WTC11 (cell line): ENCODE data around the gene PRLR. TPM values are rescaled to one million over a fixed set of nuclear protein-coding genes. Genes with fewer than 3 reads are reported as not detected.

ENCODE experiments used
- ATAC-seq: fragments of 200-7000 bp; cut with Tn5 transposase; 2 replicates; pipeline ENCODE4 v1.10.0; 2021; ENCODE audit warnings: mild to moderate bottlenecking, moderate library complexity
- CTCF ChIA-PET: fragments of 300-600 bp; sonication (Branson Sonifier 250); formaldehyde crosslinking; loops from one replicate; lab custom pipeline; 2021; ENCODE audit warnings: antibody characterized with exemption; lab: Charles Lee
- POLR2A ChIA-PET: fragments of 350-600 bp; sonication (Branson Sonifier 250); formaldehyde crosslinking; loops from one replicate; lab custom pipeline; 2021; ENCODE audit warnings: antibody characterized with exemption; lab: Charles Lee
- DNase-seq: peaks from one replicate; pipeline ENCODE4 v3.0.0; 2021; ENCODE audit warnings: low spot score
- H3K27ac Mint-ChIP-seq: 2 replicates; pipeline ENCODE4 v1.8.0; 2021; ENCODE audit warnings: mixed read lengths
- H3K27me3 Mint-ChIP-seq: 2 replicates; pipeline ENCODE4 v1.8.0; 2021; ENCODE audit warnings: low read depth, mild to moderate bottlenecking, moderate library complexity, mixed read lengths
- H3K36me3 Mint-ChIP-seq: 2 replicates; pipeline ENCODE4 v1.8.0; 2021; ENCODE audit warnings: mixed read lengths
- H3K4me1 Mint-ChIP-seq: 2 replicates; pipeline ENCODE4 v1.8.0; 2022; ENCODE audit warnings: mixed read lengths
- H3K4me3 Mint-ChIP-seq: 2 replicates; pipeline ENCODE4 v1.8.0; 2021; ENCODE audit warnings: mild to moderate bottlenecking, moderate library complexity, mixed read lengths
- H3K9me3 Mint-ChIP-seq: 2 replicates; pipeline ENCODE4 v1.8.0; 2021; ENCODE audit warnings: mixed read lengths
- CREB1 ChIP-seq: sonication (generic); formaldehyde crosslinking; IDR thresholded peaks from 2 replicates; pipeline ENCODE4 v1.8.0; 2023; ENCODE audit warnings: mild to moderate bottlenecking, missing genetic modification reagents
- NR3C1 ChIP-seq: sonication (generic); formaldehyde crosslinking; conservative IDR thresholded peaks from 2 replicates; pipeline ENCODE4 v1.8.1; 2023; ENCODE audit warnings: low read depth, mild to moderate bottlenecking, missing genetic modification reagents
- RELA ChIP-seq: sonication (generic); formaldehyde crosslinking; IDR thresholded peaks from 2 replicates; pipeline ENCODE4 v1.8.1; 2022; ENCODE audit warnings: missing genetic modification reagents, mild to moderate bottlenecking, borderline replicate concordance
- ZNF219 ChIP-seq: sonication (generic); formaldehyde crosslinking; IDR thresholded peaks from 2 replicates; pipeline ENCODE4 v1.8.0; 2023; ENCODE audit warnings: missing genetic modification reagents, mild to moderate bottlenecking, borderline replicate concordance
- ZNF423 ChIP-seq: fragments of 250-450 bp; sonication (Bioruptor Pico); IDR thresholded peaks from 2 replicates; pipeline ENCODE4 v2.1.2; 2022; ENCODE audit warnings: mild to moderate bottlenecking, moderate library complexity
- total RNA-seq: library from RNA; stranded (reverse); gene quantifications from 3 replicates; pipeline ENCODE4 v1.2.3, GENCODE V29; 2021
- TF ChIP-seq, protein P1 (sequence below): fragments of 250-450 bp; sonication (Bioruptor Pico); IDR thresholded peaks from 2 replicates; pipeline ENCODE4 v1.9.0; 2021; ENCODE audit warnings: mild to moderate bottlenecking, borderline replicate concordance
- TF ChIP-seq, protein P2 (sequence below): sonication (generic); formaldehyde crosslinking; IDR thresholded peaks from 2 replicates; pipeline ENCODE4 v1.8.1; 2022; ENCODE audit warnings: low read depth, mild to moderate bottlenecking, moderate library complexity, missing genetic modification reagents, borderline replicate concordance
- TF ChIP-seq, protein P3 (sequence below): sonication (generic); formaldehyde crosslinking; IDR thresholded peaks from 2 replicates; pipeline ENCODE4 v1.8.0; 2022; ENCODE audit warnings: mild to moderate bottlenecking, missing genetic modification reagents
- TF ChIP-seq, protein P4 (sequence below): fragments of 250-450 bp; sonication (Bioruptor Pico); IDR thresholded peaks from 2 replicates; pipeline ENCODE4 v2.1.2; 2022; ENCODE audit warnings: mild to moderate bottlenecking, moderate library complexity
- TF ChIP-seq, protein P5 (sequence below): sonication (generic); formaldehyde crosslinking; IDR thresholded peaks from 2 replicates; pipeline ENCODE4 v1.8.0; 2023; ENCODE audit warnings: missing genetic modification reagents, mild to moderate bottlenecking, borderline replicate concordance
- TF ChIP-seq, protein P6 (sequence below): sonication (generic); formaldehyde crosslinking; IDR thresholded peaks from 2 replicates; pipeline ENCODE4 v1.8.0; 2022; ENCODE audit warnings: missing genetic modification reagents
- TF ChIP-seq, protein P7 (sequence below): sonication (generic); formaldehyde crosslinking; conservative IDR thresholded peaks from 2 replicates; pipeline ENCODE4 v1.8.1; 2023; ENCODE audit warnings: mild to moderate bottlenecking, low read depth, missing genetic modification reagents, moderate library complexity
- TF ChIP-seq, protein P8 (sequence below): sonication (generic); formaldehyde crosslinking; IDR thresholded peaks from 2 replicates; pipeline ENCODE4 v1.8.1; 2023; ENCODE audit warnings: mild to moderate bottlenecking, missing genetic modification reagents, moderate library complexity

Gene PRLR
- total RNA-seq, 1 experiment from 2014 or later, result 3.2 TPM

DNA sequence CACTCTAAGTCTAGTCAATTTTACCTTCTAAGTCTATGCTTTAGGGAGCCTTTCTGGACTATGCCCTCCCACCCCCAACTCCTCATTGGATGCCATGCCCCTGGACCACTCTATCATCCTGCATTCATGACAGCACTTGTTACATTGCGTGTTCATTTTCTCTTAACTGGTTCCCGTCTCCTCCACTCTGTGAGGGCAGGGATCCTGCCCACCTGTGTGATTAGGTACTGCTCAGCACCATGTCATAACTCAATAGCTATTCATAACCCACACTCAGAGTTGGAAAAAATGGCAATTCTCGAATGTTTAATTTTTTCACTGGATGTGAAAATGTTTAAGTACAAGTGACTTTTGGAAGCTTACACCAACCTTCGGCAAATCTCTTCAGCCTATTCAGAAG lies 88.5 kb downstream of the PRLR start (continued):
- TF ChIP-seq, protein P1, sequence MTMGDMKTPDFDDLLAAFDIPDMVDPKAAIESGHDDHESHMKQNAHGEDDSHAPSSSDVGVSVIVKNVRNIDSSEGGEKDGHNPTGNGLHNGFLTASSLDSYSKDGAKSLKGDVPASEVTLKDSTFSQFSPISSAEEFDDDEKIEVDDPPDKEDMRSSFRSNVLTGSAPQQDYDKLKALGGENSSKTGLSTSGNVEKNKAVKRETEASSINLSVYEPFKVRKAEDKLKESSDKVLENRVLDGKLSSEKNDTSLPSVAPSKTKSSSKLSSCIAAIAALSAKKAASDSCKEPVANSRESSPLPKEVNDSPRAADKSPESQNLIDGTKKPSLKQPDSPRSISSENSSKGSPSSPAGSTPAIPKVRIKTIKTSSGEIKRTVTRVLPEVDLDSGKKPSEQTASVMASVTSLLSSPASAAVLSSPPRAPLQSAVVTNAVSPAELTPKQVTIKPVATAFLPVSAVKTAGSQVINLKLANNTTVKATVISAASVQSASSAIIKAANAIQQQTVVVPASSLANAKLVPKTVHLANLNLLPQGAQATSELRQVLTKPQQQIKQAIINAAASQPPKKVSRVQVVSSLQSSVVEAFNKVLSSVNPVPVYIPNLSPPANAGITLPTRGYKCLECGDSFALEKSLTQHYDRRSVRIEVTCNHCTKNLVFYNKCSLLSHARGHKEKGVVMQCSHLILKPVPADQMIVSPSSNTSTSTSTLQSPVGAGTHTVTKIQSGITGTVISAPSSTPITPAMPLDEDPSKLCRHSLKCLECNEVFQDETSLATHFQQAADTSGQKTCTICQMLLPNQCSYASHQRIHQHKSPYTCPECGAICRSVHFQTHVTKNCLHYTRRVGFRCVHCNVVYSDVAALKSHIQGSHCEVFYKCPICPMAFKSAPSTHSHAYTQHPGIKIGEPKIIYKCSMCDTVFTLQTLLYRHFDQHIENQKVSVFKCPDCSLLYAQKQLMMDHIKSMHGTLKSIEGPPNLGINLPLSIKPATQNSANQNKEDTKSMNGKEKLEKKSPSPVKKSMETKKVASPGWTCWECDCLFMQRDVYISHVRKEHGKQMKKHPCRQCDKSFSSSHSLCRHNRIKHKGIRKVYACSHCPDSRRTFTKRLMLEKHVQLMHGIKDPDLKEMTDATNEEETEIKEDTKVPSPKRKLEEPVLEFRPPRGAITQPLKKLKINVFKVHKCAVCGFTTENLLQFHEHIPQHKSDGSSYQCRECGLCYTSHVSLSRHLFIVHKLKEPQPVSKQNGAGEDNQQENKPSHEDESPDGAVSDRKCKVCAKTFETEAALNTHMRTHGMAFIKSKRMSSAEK, result no peak

DNA sequence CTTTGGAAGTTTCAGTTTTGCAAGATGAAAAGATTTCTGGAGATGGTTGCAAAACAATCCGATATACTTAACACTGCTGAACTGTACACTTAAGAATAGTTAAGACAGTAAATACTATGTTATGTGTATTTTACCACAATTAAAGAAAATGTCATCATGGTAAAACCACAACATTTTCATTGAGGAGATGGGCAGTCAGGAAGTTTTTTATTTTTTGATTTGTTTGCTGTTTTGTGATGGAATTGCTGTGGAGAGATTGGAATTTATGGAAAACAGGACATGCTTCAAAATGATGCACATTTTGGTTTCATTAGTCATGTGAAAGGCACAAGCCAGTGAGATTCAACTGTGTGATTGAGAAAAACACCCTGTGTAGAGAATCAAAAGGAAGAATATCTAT lies 92.1 kb downstream of the PRLR start:
- ChIA-PET CTCF (no interaction called here), POLR2A (no interaction called here)
- no peaks in the 10 kb centered on the region for H3K27me3 Mint-ChIP-seq
- H3K36me3 Mint-ChIP-seq, result no peaks in the 10 kb centered on the region
- peaks cover 4% of the 10 kb centered on the region; the same call in 1 of the 2 replicates for H3K4me1 Mint-ChIP-seq
- ATAC-seq, result no peak
- TF ChIP-seq CREB1 (CRISPR knock-in tag) (no peak), NR3C1 (CRISPR knock-in tag) (no peak), RELA (CRISPR knock-in tag) (no peak), ZNF423 (CRISPR knock-in tag) (no peak), ZNF219 (CRISPR knock-in tag) (no peak)
- TF ChIP-seq, protein P2, sequence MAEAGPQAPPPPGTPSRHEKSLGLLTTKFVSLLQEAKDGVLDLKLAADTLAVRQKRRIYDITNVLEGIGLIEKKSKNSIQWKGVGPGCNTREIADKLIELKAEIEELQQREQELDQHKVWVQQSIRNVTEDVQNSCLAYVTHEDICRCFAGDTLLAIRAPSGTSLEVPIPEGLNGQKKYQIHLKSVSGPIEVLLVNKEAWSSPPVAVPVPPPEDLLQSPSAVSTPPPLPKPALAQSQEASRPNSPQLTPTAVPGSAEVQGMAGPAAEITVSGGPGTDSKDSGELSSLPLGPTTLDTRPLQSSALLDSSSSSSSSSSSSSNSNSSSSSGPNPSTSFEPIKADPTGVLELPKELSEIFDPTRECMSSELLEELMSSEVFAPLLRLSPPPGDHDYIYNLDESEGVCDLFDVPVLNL (CRISPR knock-in tag), result no peak
- TF ChIP-seq, protein P3, sequence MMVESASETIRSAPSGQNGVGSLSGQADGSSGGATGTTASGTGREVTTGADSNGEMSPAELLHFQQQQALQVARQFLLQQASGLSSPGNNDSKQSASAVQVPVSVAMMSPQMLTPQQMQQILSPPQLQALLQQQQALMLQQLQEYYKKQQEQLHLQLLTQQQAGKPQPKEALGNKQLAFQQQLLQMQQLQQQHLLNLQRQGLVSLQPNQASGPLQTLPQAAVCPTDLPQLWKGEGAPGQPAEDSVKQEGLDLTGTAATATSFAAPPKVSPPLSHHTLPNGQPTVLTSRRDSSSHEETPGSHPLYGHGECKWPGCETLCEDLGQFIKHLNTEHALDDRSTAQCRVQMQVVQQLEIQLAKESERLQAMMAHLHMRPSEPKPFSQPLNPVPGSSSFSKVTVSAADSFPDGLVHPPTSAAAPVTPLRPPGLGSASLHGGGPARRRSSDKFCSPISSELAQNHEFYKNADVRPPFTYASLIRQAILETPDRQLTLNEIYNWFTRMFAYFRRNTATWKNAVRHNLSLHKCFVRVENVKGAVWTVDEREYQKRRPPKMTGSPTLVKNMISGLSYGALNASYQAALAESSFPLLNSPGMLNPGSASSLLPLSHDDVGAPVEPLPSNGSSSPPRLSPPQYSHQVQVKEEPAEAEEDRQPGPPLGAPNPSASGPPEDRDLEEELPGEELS (CRISPR knock-in tag), result no peak
- TF ChIP-seq, protein P4, sequence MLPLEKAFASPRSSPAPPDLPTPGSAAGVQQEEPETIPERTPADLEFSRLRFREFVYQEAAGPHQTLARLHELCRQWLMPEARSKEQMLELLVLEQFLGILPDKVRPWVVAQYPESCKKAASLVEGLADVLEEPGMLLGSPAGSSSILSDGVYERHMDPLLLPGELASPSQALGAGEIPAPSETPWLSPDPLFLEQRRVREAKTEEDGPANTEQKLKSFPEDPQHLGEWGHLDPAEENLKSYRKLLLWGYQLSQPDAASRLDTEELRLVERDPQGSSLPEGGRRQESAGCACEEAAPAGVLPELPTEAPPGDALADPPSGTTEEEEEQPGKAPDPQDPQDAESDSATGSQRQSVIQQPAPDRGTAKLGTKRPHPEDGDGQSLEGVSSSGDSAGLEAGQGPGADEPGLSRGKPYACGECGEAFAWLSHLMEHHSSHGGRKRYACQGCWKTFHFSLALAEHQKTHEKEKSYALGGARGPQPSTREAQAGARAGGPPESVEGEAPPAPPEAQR, result no peak
- TF ChIP-seq, protein P5, sequence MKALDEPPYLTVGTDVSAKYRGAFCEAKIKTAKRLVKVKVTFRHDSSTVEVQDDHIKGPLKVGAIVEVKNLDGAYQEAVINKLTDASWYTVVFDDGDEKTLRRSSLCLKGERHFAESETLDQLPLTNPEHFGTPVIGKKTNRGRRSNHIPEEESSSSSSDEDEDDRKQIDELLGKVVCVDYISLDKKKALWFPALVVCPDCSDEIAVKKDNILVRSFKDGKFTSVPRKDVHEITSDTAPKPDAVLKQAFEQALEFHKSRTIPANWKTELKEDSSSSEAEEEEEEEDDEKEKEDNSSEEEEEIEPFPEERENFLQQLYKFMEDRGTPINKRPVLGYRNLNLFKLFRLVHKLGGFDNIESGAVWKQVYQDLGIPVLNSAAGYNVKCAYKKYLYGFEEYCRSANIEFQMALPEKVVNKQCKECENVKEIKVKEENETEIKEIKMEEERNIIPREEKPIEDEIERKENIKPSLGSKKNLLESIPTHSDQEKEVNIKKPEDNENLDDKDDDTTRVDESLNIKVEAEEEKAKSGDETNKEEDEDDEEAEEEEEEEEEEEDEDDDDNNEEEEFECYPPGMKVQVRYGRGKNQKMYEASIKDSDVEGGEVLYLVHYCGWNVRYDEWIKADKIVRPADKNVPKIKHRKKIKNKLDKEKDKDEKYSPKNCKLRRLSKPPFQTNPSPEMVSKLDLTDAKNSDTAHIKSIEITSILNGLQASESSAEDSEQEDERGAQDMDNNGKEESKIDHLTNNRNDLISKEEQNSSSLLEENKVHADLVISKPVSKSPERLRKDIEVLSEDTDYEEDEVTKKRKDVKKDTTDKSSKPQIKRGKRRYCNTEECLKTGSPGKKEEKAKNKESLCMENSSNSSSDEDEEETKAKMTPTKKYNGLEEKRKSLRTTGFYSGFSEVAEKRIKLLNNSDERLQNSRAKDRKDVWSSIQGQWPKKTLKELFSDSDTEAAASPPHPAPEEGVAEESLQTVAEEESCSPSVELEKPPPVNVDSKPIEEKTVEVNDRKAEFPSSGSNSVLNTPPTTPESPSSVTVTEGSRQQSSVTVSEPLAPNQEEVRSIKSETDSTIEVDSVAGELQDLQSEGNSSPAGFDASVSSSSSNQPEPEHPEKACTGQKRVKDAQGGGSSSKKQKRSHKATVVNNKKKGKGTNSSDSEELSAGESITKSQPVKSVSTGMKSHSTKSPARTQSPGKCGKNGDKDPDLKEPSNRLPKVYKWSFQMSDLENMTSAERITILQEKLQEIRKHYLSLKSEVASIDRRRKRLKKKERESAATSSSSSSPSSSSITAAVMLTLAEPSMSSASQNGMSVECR (CRISPR knock-in tag), result no peak
- TF ChIP-seq, protein P6, sequence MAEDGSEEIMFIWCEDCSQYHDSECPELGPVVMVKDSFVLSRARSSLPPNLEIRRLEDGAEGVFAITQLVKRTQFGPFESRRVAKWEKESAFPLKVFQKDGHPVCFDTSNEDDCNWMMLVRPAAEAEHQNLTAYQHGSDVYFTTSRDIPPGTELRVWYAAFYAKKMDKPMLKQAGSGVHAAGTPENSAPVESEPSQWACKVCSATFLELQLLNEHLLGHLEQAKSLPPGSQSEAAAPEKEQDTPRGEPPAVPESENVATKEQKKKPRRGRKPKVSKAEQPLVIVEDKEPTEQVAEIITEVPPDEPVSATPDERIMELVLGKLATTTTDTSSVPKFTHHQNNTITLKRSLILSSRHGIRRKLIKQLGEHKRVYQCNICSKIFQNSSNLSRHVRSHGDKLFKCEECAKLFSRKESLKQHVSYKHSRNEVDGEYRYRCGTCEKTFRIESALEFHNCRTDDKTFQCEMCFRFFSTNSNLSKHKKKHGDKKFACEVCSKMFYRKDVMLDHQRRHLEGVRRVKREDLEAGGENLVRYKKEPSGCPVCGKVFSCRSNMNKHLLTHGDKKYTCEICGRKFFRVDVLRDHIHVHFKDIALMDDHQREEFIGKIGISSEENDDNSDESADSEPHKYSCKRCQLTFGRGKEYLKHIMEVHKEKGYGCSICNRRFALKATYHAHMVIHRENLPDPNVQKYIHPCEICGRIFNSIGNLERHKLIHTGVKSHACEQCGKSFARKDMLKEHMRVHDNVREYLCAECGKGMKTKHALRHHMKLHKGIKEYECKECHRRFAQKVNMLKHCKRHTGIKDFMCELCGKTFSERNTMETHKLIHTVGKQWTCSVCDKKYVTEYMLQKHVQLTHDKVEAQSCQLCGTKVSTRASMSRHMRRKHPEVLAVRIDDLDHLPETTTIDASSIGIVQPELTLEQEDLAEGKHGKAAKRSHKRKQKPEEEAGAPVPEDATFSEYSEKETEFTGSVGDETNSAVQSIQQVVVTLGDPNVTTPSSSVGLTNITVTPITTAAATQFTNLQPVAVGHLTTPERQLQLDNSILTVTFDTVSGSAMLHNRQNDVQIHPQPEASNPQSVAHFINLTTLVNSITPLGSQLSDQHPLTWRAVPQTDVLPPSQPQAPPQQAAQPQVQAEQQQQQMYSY (CRISPR knock-in tag), result no peak
- TF ChIP-seq, protein P7, sequence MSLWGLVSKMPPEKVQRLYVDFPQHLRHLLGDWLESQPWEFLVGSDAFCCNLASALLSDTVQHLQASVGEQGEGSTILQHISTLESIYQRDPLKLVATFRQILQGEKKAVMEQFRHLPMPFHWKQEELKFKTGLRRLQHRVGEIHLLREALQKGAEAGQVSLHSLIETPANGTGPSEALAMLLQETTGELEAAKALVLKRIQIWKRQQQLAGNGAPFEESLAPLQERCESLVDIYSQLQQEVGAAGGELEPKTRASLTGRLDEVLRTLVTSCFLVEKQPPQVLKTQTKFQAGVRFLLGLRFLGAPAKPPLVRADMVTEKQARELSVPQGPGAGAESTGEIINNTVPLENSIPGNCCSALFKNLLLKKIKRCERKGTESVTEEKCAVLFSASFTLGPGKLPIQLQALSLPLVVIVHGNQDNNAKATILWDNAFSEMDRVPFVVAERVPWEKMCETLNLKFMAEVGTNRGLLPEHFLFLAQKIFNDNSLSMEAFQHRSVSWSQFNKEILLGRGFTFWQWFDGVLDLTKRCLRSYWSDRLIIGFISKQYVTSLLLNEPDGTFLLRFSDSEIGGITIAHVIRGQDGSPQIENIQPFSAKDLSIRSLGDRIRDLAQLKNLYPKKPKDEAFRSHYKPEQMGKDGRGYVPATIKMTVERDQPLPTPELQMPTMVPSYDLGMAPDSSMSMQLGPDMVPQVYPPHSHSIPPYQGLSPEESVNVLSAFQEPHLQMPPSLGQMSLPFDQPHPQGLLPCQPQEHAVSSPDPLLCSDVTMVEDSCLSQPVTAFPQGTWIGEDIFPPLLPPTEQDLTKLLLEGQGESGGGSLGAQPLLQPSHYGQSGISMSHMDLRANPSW (CRISPR knock-in tag), result no peak
- TF ChIP-seq, protein P8, sequence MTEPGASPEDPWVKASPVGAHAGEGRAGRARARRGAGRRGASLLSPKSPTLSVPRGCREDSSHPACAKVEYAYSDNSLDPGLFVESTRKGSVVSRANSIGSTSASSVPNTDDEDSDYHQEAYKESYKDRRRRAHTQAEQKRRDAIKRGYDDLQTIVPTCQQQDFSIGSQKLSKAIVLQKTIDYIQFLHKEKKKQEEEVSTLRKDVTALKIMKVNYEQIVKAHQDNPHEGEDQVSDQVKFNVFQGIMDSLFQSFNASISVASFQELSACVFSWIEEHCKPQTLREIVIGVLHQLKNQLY, result no peak
- TF ChIP-seq, all 79 proteins: peak for 0
- H3K4me3 Mint-ChIP-seq, result no peak overlapping the region
- H3K9me3 Mint-ChIP-seq, result peaks cover 1% of the 10 kb centered on the region; the same call in 1 of the 2 replicates
- no peak for DNase-seq
- no peak overlapping the region for H3K27ac Mint-ChIP-seq
